ENCODE data around the gene TSPAN32. TPM values are rescaled to one million over a fixed set of nuclear protein-coding genes. Genes with fewer than 3 reads are reported as not detected.

TSPAN32 gene
- total RNA-seq, 1 donor from 2014 or later, result not detected

GRCh38 chr11:2304506-2305139, 2.8 kb downstream of the TSPAN32 start:
- no peak for DNase-seq

- DNase-seq, result peak; percentile 82
These were observed 3.4 kb downstream of the TSPAN32 start for GRCh38 chr11:2305140-2305778.

- DNase-seq, result peak; percentile 42
These were observed 4.1 kb downstream of the TSPAN32 start for GRCh38 chr11:2305788-2306451.

GRCh38 chr11:2306452-2306823, 4.6 kb downstream of the TSPAN32 start:
- no peak for DNase-seq

DNA sequence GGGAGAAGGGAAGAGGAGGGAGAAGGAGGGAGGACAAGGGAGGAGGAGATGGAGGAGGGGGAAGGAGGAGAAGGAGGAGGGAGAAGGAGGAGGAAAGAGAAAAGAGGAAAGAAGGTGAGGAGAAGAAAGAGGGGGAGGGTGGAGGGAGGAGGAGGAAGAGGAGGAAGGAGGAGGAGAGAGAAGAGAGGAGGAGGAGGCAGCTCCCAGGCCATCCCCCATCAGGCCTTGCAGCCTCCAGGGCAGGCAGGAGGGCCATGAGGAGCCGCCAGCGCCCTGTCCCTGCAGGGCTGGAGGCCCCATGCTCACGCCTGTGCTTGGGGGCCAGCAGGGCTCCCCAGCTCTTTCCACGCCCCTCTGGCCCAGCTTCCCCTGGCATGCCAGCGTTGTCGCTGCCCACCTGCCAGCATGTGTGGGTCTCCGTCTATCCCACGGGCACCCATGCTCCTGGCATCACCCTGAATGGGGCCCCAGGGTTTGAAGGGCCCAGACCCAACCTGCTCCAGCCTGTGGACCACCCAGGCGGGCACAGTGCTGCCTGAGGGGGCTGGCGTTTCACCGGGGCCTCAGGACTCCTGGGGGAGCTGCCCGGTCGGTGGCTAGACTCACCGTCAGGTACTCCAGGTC, 5.2 kb downstream of the TSPAN32 start:
- no peak for DNase-seq

DNA sequence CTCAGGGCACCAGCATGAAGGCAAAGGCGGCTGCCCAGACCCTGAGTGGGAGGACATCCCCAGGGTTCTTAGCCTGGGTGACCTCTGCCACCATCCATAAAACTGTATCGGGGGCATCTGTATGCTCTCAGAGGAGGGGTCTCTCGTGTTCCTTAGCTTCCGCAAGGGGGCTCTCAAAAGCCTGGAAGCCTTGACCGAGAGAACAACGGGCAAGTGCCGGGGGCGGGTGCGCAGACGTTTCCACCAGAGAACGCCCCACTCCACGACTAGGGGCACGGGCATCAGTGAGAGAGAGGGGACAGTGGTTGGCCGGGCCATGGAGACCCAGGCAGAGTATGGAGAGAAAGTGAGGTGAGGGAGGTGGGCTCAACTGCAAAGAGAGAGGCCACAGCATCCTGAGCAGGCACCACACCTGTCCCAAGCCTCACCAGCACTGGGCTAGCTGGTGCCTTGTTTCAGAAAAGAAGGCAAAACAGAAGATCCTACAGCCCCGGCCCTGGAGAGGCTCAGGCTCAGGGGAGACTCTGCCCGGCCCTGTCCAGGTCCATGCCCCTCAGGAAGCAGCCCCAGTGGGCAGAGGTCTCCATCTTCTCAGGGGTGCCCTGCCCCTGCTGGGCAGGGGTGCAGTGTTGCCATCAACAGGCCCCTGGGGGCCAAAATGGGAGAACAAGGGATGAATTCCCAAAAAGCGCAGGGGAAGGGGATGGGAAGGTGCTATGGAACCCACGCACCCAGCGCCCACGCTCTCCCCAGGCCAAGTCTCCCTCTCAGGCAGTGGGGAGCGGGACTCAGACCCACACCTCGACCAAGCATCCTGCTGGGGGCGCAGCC, 5.9 kb downstream of the TSPAN32 start:
- DNase-seq, result no peak

- no peak for DNase-seq
These were observed 6.9 kb downstream of the TSPAN32 start for GRCh38 chr11:2308713-2309112.

DNA sequence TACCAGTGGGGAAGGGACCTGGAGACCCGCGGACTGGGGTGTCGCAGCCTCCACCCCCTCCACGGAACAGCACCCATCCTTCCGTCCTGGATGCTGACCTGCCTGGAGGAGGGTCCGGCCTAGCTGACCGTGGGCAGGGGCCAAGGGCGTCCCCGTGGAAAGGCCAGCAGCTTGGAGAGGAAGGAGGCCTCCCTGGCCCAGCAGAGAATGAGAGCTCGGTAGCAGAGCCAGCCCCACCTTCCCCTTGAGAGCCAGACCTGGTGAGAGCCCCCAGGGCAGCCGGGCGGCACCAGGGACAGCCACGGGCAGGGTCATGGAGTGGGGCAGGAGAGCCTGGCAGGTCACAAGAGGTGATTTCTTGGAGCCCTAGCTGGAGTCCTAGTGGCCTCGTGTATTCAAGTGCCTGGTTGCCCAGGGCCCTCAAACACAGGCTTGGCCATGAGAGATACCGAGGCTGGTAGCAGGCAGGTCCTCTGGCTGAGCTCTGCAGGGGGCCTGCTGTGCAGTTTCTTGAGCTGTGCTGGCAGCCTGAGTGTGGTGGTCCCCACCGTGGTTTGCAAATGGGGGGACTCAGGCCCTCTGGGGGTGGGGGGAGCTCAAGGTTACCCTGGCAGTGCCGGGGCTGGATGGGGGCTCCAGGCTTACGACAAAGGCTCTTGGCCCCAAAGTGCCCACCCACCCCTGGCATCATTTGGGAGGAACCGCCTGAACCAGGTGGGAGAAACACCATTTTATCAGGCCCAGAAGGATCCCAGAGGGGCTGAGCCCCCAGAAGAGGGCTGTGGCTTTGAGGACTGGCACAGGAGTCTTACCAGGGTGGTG, 7.6 kb downstream of the TSPAN32 start:
- DNase-seq, result no peak

DNA sequence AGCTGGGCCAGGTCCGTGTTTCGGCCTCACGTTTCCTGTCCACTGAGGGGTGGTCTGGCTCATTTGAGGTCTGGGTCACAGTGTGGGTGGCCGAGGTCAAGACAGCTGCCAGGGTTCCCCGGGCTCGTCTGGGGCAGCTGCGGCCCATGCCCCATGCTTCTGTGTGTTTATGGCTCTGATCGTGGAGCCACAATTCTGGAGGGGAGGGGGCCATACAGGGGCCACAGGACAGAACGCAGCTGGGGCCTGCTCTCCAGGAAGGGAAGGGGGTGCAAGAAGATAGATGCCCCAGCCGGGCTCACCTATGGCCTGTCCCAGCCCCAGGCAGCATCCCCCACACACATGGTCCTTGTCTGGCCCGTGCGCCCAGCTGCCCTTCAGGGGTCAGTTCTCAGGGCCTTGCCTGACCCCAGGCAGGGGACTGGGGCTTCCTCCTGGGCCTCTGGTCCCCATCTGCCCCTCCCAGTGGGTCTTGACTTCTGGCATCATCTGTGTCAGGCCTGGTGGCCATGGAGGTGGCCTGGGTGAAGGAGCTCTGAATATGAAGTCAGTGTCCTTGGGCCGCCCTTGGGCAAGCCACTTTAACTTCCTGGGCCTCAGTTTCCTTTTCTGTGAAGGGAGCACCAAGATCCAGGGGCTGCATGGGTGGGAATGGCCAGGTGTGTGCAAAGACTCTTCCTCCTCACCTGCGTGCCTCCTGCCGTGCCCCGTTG, 8.4 kb downstream of the TSPAN32 start:
- DNase-seq, result no peak

DNA sequence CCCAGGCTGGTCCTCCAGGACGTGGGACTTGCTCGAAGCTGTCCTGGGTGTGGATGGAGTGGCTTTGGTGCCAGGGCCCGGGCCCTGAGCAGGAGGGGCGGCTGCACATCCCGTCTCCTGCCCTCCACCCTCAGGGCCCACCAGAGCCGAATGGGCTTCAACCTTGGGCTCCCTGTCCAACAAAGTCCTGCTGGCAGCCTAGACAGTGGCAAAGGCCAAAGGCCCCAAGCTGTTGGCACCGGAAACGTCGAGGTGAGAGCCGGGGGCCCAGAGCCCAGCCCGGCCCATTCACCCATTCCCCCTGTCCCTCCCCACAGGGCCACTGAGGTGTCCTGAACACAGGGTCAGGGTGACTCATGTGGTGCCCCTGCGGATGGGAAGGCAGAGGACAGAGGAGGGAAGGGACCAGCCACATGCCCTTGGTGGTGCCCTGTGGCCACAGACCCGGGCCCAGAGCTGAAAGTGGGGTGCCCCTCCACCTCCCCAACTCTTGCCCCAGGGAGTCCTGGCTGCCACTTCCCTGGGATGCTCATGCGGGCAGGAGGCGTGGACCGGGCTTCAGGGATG, 9.1 kb downstream of the TSPAN32 start:
- DNase-seq, result no peak

- DNase-seq, result no peak
These were observed 9.7 kb downstream of the TSPAN32 start for GRCh38 chr11:2311353-2312133.

DNA sequence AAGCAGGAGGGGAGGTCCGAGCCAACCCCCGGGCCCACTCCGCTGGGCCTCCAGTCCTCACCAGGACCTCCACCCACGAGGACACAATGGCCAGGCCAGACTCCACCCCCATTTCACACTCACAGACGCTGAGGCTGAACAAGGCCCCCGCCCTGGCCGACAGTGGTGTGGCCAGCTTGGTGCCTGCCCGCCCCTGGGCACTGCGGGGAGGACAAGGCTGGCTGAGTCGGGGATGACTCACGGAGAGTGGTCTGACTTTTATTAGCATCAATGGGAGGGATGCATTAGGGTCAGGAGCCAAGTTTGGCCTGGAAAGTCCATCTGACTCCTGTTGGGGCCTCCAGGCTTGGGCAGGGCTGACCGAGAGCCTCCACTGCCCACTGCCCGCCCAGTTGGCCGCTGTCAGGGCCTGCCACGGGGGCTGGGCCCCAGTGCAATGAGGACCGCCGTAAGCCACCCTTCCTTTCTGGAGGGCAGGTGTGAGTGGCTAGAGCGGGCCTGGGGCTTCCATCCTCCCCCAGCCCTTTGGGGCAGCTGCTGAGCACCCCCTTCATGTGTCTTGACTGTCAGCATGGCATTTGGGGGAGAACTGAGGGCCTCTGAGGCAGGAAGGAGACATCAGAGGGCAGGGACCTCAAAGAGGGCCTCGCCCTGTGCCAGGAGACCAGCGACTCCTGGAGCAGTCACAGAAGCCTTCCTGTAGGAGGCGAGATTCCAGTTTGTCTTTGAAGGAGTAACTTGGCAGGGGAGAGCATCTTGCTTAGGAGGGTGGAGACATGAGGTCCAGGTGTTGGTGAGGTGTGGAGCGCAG, 10.6 kb downstream of the TSPAN32 start:
- no peak for DNase-seq

DNA sequence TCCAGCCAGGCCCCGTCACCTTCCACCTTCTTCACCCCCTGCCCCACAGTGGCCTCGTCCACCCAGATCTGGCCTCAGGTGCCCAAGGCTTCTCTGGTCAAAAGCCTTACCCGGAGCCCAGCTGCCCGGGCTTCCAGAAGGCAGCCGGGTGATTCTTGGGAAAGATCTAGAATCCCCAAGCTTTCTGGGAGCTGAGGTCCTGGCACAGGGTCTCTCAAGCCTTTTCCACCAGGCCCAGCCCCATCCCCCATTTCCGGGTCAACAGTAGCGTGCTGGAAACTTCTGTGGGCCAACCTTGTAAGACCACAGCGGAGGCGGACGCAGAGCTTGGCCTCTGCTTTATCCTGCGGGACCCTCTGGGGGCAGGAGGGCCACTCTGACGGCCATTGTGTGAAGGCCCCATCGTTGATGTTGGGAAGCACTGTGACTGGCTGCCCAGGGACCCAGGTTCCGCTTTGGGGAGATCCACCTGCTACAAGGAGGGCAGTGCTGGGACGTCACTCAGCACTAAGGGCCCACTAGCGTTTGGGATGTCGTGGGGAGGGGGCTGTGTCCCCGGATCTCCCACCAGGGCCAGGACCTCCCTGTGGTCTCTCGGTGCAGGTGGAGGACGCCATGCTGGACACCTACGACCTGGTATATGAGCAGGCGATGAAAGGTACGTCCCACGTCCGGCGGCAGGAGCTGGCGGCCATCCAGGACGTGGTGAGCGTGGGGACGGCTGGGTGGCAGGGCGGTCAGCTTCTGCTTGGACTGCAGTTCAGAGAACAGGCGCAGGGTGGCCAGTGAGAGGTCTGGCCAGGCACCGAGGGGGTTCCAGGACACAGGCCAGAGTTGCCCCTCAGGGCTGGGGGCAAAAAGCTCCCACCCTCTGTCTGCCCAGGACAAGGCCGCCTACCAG, 11.5 kb downstream of the TSPAN32 start:
- no peak for DNase-seq

- no peak for DNase-seq
These were observed 12.3 kb downstream of the TSPAN32 start for GRCh38 chr11:2314136-2314524.

DNA sequence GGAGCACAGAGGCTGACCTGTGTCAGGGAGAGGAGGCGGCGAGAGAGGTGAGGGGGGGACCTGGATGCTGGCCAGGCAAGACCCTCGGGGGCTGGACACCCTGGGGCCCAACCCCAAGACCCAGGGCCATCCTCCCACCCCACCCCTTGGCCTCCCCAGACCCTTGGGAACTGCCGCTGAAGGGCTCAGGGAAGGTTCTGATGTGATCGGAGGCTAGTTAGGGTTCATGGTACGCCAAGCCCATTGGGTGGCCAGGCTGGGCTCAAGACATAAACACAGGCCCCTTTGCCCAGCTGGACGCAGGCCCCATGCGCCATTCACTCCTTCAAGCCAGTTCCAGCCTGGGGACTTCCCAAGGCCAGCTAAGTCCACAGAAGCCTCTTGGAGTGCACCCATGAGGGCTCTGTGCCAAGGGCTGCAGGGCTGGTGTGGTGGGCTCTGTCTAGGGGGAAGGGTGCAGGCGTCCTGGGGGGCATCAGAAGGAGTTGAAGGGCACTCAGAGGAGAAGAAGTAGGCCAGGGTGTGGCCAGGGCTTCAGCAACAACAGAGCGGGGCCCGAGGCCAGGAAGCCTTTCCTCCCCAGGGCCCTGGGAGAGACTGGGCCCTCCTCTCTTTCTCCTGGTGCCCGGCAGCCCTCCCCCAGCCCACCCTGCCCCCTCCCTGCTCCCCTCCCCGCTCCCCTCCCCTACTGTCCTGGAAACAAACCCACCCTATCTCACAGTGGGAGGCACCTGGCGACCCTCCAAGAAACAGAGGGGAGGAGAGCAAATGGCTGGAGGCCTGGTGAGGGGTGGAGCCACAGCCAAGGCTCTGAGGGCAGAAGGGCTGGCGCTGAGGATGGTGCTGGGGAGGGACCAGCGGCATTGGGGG, 12.9 kb downstream of the TSPAN32 start:
- peak; percentile 15 for DNase-seq

GRCh38 chr11:2315395-2316168, 13.8 kb downstream of the TSPAN32 start:
- no peak for DNase-seq

Data from dermis blood vessel endothelial cell (primary cell).